Raji (cell line): ENCODE data around the gene FMN1.

Source experiments
- POLR2A ChIP-seq: IDR thresholded peaks from 2 replicates; pipeline ENCODE4 v1.6.1; 2011; ENCODE audit warnings: low read depth, low read length, control low read depth; ENCODE audit not compliant: insufficient read depth

FMN1 gene

GRCh38 chr15:33009603-33010002 lies 184.9 kb downstream of the FMN1 start:
- TF ChIP-seq POLR2A, result no peak

DNA sequence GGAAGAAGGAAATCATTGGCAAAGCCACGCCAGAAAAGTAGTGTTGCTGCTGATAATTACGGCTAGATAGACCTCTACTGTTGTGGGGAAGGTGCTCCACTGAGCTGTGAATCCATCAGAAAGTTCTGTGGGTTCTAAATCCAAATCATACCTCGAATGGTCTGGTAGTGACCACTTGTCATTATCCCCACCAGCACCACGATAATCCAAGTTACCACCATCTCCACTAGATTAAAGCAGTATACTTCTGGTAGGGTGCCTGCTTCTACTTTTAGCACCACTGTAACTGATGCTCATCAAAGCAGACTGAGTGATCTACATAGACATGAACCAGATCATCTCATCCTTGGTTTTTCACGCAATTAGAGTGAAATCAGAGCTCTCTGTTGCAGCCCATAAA lies 185.5 kb downstream of the FMN1 start:
- no peak for TF ChIP-seq POLR2A

DNA sequence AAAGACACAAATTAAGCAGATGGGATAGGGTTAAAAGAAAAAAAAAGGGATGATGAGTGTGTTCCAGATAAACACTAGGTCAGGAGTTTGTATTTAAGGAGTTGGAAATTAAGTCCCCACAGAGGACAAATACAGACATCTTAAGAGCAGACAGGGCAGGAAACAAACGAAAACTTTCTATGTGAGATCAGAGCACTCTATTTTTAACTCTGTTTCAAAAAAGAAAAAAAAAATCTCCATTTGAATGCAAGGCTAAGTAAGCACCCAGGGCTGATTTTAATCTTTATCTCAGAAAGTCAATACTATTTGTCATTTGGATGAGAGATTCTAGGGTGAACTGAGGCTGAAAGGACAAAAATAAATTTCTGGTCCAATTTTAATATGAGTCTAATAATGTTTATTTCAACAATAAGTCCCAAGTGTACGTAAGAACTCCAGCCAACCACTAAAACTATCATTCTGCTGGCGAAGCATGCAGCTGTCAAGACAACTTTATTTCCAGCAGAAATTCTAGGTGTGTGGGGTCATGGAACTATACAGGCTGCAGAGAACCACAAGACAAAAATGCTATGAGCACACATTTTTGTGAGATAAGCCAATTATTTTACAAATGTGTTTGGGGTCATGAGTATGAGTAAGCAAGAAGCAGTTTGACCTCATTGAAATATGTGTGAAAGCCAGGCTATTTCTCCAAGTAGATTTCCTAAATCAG lies 186.1 kb downstream of the FMN1 start:
- no peak for TF ChIP-seq POLR2A

DNA sequence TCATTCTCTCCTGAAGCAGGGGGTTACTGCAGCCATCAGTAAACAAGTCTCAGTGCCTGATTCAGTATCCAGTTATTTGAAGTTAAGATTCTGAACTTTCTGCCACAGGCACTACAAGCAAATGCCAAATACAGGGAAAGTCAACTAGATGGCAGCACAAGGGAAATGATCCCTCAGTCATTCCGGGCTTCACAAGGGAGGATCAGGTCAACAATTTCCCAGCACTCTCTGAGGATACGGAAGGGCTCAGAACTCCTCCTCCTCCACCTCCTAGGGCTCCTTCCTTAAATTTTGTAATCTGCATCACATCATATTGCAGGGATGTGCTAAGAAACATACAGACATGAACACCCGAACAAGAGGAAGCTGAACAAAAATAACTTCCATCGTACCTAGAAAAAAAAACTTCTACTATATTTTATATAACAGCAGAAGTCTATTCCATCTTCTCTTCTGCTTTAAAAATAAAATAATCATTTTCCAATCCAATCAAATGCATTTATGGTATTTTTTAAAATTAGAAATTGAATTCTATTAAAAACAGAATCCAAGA lies 187.1 kb downstream of the FMN1 start:
- no peak for TF ChIP-seq POLR2A

DNA sequence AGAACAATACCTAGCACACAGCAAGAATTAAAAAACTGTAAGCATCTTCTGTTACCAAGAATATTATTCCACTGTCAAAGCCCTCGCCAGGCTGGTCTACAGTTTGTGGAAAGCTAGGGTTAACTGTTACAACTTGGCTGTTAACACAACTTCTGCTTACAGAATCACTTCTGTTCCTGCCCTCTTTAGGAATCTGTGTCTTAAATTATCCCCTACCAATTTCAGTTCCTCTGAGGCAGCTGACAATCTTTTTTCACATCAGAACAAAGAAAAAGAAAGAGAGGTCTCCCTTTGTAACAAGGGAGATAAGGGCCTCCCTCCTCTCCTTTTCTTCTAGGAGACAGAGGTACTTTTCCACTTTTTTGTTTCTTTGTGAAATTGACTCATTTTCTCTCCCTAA lies 188.9 kb downstream of the FMN1 start:
- TF ChIP-seq POLR2A, result no peak

GRCh38 chr15:33001926-33002325 lies 192.6 kb downstream of the FMN1 start:
- no peak for TF ChIP-seq POLR2A

- TF ChIP-seq POLR2A, result no peak
These were observed 195.4 kb downstream of the FMN1 start for GRCh38 chr15:32998979-32999672.

DNA sequence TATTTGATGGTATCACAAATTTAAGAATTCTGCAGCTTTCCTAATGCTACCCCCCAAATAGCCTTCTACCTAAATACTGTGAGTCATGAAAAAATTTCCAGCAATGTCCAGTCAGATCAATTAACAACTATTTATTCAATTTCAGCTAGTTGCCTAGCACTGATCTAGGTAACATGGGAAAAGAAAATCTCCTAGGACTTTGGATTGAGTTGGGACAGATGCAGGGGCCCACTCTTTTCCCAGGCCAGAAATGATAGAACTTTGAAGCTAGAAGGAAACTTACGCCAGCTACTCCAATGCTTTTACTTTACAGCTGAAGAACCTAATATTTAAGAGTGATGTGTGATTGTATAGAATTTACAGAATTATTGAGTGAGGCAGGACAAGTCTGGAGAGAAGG lies 196.3 kb downstream of the FMN1 start:
- no peak for TF ChIP-seq POLR2A

DNA sequence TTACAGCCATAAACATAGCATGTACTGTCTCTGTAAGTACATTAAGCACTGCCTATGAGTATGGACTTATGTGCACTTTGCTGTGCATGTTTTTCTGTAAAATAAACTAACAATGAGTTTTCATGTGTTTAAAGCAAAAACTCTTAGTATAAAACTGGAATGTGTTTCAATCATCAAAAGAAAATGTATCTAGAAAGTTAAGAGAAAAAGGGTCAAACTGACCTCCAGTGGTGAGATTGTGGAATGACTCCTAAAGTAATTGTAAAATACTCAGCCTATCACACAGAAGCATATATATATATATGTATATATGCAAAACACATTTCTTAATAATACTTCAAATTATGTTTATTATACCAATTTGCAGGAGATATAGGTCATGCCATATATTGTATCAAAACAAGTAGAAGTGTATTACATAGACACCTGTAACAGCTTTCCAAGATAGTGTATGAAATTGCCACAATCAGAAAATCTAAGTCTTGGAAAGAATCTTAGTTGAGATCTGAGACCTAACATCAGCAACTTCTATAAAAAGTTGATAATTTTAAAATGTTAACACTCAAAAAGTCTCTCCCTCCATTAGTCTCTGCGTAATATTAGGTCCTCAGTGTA lies 199.6 kb downstream of the FMN1 start:
- TF ChIP-seq POLR2A, result no peak

- TF ChIP-seq POLR2A, result no peak
These were observed 201.2 kb downstream of the FMN1 start for GRCh38 chr15:32993285-32993684.

- no peak for TF ChIP-seq POLR2A
These were observed 202.8 kb downstream of the FMN1 start for GRCh38 chr15:32991619-32992111.

GRCh38 chr15:32990071-32990470 lies 204.4 kb downstream of the FMN1 start:
- TF ChIP-seq POLR2A, result no peak

GRCh38 chr15:32987067-32987466 lies 207.4 kb downstream of the FMN1 start:
- no peak for TF ChIP-seq POLR2A

GRCh38 chr15:32986147-32986546 lies 208.4 kb downstream of the FMN1 start:
- no peak for TF ChIP-seq POLR2A

DNA sequence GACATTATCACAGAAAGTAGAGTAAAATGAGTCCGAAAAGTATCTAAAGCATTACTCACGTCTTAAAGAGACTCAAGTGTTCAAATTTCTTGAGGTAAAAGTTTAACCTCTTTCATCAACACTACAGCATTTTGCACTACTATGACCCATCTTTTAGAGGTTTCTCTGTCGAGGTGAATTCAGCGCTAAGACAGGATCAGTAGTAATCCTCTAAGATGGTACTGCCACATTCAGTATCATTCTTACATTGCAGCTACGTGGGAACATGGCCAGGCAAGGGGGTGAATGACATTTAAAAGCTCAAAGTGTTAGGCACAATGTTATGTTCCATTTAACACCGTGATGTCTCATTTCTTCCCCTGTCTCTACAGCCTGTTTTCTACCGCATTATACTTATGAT lies 210.8 kb downstream of the FMN1 start:
- TF ChIP-seq POLR2A, result no peak

DNA sequence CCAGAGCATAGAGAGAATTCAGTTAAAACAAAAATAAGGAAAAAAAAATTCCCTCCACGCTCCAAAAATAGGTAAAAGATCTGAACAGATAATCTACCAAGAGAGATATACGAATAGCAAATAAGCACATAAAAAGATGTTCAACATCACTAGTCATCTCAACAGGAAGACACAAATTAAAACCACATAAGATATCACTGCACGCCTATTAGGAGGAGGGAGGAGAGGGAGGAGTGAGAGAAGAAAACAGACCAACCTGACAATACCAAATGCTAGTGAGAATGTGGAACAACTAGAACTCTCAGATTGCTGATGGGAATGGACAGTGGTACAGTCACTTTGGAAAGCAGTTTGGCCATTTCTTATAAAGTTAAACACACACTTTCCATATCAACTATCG lies 212.5 kb downstream of the FMN1 start:
- no peak for TF ChIP-seq POLR2A
